Measurements from ENCODE around the gene DERL3.

Gene DERL3

DNA sequence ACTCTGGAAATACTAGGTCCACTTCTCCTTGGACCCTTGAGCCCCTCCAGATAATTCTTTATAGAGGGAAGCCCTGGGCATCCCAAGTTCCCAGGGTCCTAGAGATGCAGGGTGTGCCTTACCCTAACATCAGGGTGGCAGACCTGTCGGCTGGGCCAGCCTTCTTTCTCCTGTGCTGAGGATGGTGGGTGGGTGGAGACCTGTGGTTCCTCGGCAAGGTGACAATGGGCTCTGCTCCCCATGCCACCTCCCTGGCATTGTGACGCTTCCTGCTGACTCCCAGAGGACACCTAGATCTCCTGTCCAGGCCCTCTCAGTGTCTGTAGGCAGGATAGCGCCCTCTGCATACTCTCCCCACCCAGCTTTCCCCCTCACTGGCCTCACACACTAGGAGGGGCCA lies 3.8 kb upstream of the DERL3 start:
- DNase-seq (ENCODE audit: low spot score in 2 of 2): no peak
- H3K27me3 Mint-ChIP-seq: no peaks in the 10 kb centered on the region
- no peak overlapping the region for H3K4me3 Mint-ChIP-seq
- no peak for ATAC-seq (replicated peaks; ENCODE audit: extremely low read depth, poor library complexity, severe bottlenecking)
- H3K9me3 Mint-ChIP-seq: no peaks in the 10 kb centered on the region
- peaks cover 2% of the 10 kb centered on the region for H3K36me3 Mint-ChIP-seq (ENCODE audit: insufficient read depth)
- H3K4me1 Mint-ChIP-seq: peaks cover 15% of the 10 kb centered on the region
- H3K27ac Mint-ChIP-seq (ENCODE audit: low read depth): no peak overlapping the region

- H3K36me3 Mint-ChIP-seq (ENCODE audit: insufficient read depth): peaks cover 5% of the 10 kb centered on the region
- DNase-seq (ENCODE audit: low spot score in 2 of 2): no peak
- no peaks in the 10 kb centered on the region for H3K9me3 Mint-ChIP-seq
- H3K27ac Mint-ChIP-seq (ENCODE audit: low read depth): no peak overlapping the region
- no peak overlapping the region for H3K4me3 Mint-ChIP-seq
- H3K4me1 Mint-ChIP-seq: peaks cover 15% of the 10 kb centered on the region
- H3K27me3 Mint-ChIP-seq: no peaks in the 10 kb centered on the region
- ATAC-seq (replicated peaks; ENCODE audit: extremely low read depth, poor library complexity, severe bottlenecking): no peak
Observed at GRCh38 chr22:23841736-23842445, 3.1 kb upstream of the DERL3 start.

DNA sequence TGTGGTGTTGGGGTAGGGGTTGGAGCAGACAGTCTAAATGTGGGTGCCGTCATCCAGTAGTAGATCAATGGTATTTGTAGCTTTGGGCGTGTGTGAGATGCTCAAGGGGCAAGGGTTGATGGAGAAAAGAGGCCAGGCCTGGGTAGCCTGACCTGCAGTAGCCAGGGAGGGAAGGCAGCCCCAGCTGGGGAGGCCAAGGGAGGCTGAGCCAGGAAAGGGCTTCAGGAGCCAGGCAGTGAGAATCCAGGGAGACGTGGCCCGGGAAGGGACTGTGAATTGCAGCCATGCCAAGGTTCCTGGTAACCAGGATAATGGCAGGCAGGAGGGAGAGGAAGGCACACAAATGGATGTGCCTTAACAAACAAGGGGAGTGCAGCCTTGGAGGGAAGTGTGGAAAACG lies 2.5 kb upstream of the DERL3 start:
- peaks cover 15% of the 10 kb centered on the region for H3K4me1 Mint-ChIP-seq
- no peak overlapping the region for H3K4me3 Mint-ChIP-seq
- ATAC-seq (replicated peaks; ENCODE audit: extremely low read depth, poor library complexity, severe bottlenecking) (no peak), DNase-seq (ENCODE audit: low spot score in 2 of 2) (no peak)
- peaks cover 5% of the 10 kb centered on the region for H3K36me3 Mint-ChIP-seq (ENCODE audit: insufficient read depth)
- no peak overlapping the region for H3K27ac Mint-ChIP-seq (ENCODE audit: low read depth)
- no peaks in the 10 kb centered on the region for H3K27me3 Mint-ChIP-seq
- H3K9me3 Mint-ChIP-seq: no peaks in the 10 kb centered on the region

GRCh38 chr22:23840026-23840425 lies 1.2 kb upstream of the DERL3 start:
- no peak for DNase-seq (ENCODE audit: low spot score in 2 of 2)

GRCh38 chr22:23837911-23838680 lies 710 bp downstream of the DERL3 start:
- DNase-seq (ENCODE audit: low spot score in 2 of 2): no peak
- Mint-ChIP-seq H3K4me3 (peak overlapping the region; percentile 81), H3K27me3 (no peaks in the 10 kb centered on the region), H3K27ac (ENCODE audit: low read depth) (peak overlapping the region; percentile 84), H3K36me3 (ENCODE audit: insufficient read depth) (peaks cover 6% of the 10 kb centered on the region), H3K9me3 (no peaks in the 10 kb centered on the region), H3K4me1 (peaks cover 15% of the 10 kb centered on the region)
- peak; percentile 3 for ATAC-seq (replicated peaks; ENCODE audit: extremely low read depth, poor library complexity, severe bottlenecking)

More at GRCh38 chr22:23840026-23840425, 1.2 kb upstream of the DERL3 start:
- Mint-ChIP-seq H3K9me3 (no peaks in the 10 kb centered on the region), H3K36me3 (ENCODE audit: insufficient read depth) (peaks cover 6% of the 10 kb centered on the region), H3K27me3 (no peaks in the 10 kb centered on the region), H3K27ac (ENCODE audit: low read depth) (no peak overlapping the region), H3K4me1 (peaks cover 15% of the 10 kb centered on the region), H3K4me3 (peak overlapping the region; percentile 81)
- no peak for ATAC-seq (replicated peaks; ENCODE audit: extremely low read depth, poor library complexity, severe bottlenecking)

GRCh38 chr22:23837496-23837859 lies 1.3 kb downstream of the DERL3 start:
- no peak for ATAC-seq (replicated peaks; ENCODE audit: extremely low read depth, poor library complexity, severe bottlenecking)
- H3K27ac Mint-ChIP-seq (ENCODE audit: low read depth): peak overlapping the region; percentile 84
- H3K36me3 Mint-ChIP-seq (ENCODE audit: insufficient read depth): peaks cover 6% of the 10 kb centered on the region
- H3K4me1 Mint-ChIP-seq: peaks cover 15% of the 10 kb centered on the region
- DNase-seq (ENCODE audit: low spot score in 2 of 2): no peak
- peak overlapping the region; percentile 81 for H3K4me3 Mint-ChIP-seq
- no peaks in the 10 kb centered on the region for H3K27me3 Mint-ChIP-seq
- H3K9me3 Mint-ChIP-seq: no peaks in the 10 kb centered on the region

- ATAC-seq (replicated peaks; ENCODE audit: extremely low read depth, poor library complexity, severe bottlenecking) (no peak), DNase-seq (ENCODE audit: low spot score in 2 of 2) (no peak)
- no peaks in the 10 kb centered on the region for H3K9me3 Mint-ChIP-seq
- H3K27ac Mint-ChIP-seq (ENCODE audit: low read depth): peak overlapping the region; percentile 84
- peak overlapping the region; percentile 81 for H3K4me3 Mint-ChIP-seq
- H3K4me1 Mint-ChIP-seq: peaks cover 15% of the 10 kb centered on the region
- no peaks in the 10 kb centered on the region for H3K27me3 Mint-ChIP-seq
- peaks cover 9% of the 10 kb centered on the region for H3K36me3 Mint-ChIP-seq (ENCODE audit: insufficient read depth)
Observed at GRCh38 chr22:23836692-23837495, 1.9 kb downstream of the DERL3 start.

DNA sequence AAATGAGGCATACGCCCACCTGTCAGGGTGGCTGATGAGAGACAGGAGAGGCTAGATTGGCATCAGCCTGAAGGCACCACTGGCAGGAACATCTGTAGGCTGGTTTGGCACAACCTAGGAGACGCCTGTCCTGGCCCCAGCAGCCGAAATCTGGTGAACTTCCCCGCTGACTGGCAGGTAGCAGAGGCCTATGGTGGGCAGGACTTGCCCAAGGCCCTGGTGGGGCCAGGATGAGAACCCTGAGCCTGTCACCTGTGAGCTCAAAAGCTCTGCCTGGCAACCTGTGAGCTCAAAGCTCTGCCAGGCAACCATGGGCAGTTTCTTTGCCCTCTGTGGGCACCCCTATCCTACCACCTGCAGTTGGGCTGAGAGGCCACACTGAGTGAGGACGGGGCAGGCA lies 2.5 kb downstream of the DERL3 start:
- no peak for DNase-seq (ENCODE audit: low spot score in 2 of 2)
- ATAC-seq (replicated peaks; ENCODE audit: extremely low read depth, poor library complexity, severe bottlenecking): no peak
- Mint-ChIP-seq H3K4me1 (peaks cover 15% of the 10 kb centered on the region), H3K4me3 (no peak overlapping the region), H3K27me3 (no peaks in the 10 kb centered on the region), H3K36me3 (ENCODE audit: insufficient read depth) (peaks cover 12% of the 10 kb centered on the region), H3K9me3 (no peaks in the 10 kb centered on the region), H3K27ac (ENCODE audit: low read depth) (no peak overlapping the region)

- DNase-seq (ENCODE audit: low spot score in 2 of 2): no peak
- no peak overlapping the region for H3K4me3 Mint-ChIP-seq
- H3K36me3 Mint-ChIP-seq (ENCODE audit: insufficient read depth): peaks cover 16% of the 10 kb centered on the region
- no peak for ATAC-seq (replicated peaks; ENCODE audit: extremely low read depth, poor library complexity, severe bottlenecking)
- no peaks in the 10 kb centered on the region for H3K9me3 Mint-ChIP-seq
- no peaks in the 10 kb centered on the region for H3K27me3 Mint-ChIP-seq
- peaks cover 15% of the 10 kb centered on the region for H3K4me1 Mint-ChIP-seq
- no peak overlapping the region for H3K27ac Mint-ChIP-seq (ENCODE audit: low read depth)
Observed at GRCh38 chr22:23835484-23836144, 3.2 kb downstream of the DERL3 start.

GRCh38 chr22:23834793-23835483 lies 3.9 kb downstream of the DERL3 start:
- Mint-ChIP-seq H3K9me3 (no peaks in the 10 kb centered on the region), H3K4me1 (peaks cover 20% of the 10 kb centered on the region), H3K27ac (ENCODE audit: low read depth) (no peak overlapping the region), H3K4me3 (no peak overlapping the region), H3K36me3 (ENCODE audit: insufficient read depth) (peaks cover 22% of the 10 kb centered on the region), H3K27me3 (no peaks in the 10 kb centered on the region)
- DNase-seq (ENCODE audit: low spot score in 2 of 2) (no peak), ATAC-seq (replicated peaks; ENCODE audit: extremely low read depth, poor library complexity, severe bottlenecking) (no peak)

GRCh38 chr22:23834406-23834792 lies 4.4 kb downstream of the DERL3 start:
- Mint-ChIP-seq H3K9me3 (no peaks in the 10 kb centered on the region), H3K36me3 (ENCODE audit: insufficient read depth) (peaks cover 26% of the 10 kb centered on the region), H3K4me3 (no peak overlapping the region), H3K4me1 (peaks cover 21% of the 10 kb centered on the region), H3K27me3 (no peaks in the 10 kb centered on the region), H3K27ac (ENCODE audit: low read depth) (no peak overlapping the region)
- DNase-seq (ENCODE audit: low spot score in 2 of 2): no peak
- no peak for ATAC-seq (replicated peaks; ENCODE audit: extremely low read depth, poor library complexity, severe bottlenecking)

DNA sequence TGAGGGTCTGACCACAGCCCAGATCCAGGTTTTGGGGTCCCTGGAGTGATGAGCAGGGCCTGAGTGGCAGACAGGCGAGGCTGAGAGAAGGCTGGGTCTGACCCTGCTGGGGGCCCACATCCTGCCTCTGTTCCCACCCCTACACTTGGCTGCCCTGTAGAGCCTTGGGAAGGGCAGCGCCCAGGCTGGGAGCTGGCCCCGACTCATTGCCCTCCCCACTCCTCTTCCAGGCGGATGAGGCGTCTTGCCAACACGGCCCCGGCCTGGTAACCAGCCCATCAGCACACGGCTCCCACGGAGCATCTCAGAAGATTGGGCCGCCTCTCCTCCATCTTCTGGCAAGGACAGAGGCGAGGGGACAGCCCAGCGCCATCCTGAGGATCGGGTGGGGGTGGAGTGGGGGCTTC lies 4.9 kb downstream of the DERL3 start:
- Mint-ChIP-seq H3K4me3 (no peak overlapping the region), H3K27ac (ENCODE audit: low read depth) (no peak overlapping the region), H3K27me3 (no peaks in the 10 kb centered on the region), H3K9me3 (no peaks in the 10 kb centered on the region), H3K4me1 (peaks cover 21% of the 10 kb centered on the region), H3K36me3 (ENCODE audit: insufficient read depth) (peaks cover 26% of the 10 kb centered on the region)
- ATAC-seq (replicated peaks; ENCODE audit: extremely low read depth, poor library complexity, severe bottlenecking): no peak
- DNase-seq (ENCODE audit: low spot score in 2 of 2): no peak
